Spleen (tissue), 11 donors: ENCODE measurements around the gene TUBB1. TPM values are rescaled to one million over a fixed set of nuclear protein-coding genes. Genes with fewer than 3 reads are reported as not detected.

Source experiments
- DNase-seq: peaks from one replicate; pipeline ENCODE4 v3.0.0-alpha.2; 2020
- H3K27ac ChIP-seq, 8 donors: fragments of 200-600 bp; sonication (generic) in 7 of 8; 1 replicate in 4 of 8; 2 replicates in 4 of 8; pipeline versions ENCODE4 v1.5.0 to v1.8.0; 2016 to 2021; ENCODE audit warnings: inconsistent platforms in 4 of 8, mild to moderate bottlenecking in 4 of 8, moderate library complexity in 1 of 8
- H3K27me3 ChIP-seq, 7 donors: fragments of 200-600 bp; sonication (generic) in 6 of 7; replicated peaks in 1 of 7; 1 replicate in 4 of 7; 2 replicates in 3 of 7; pipeline versions ENCODE4 v1.5.0 to v1.8.0; 2016 to 2021; ENCODE audit warnings: inconsistent platforms in 3 of 7, mild to moderate bottlenecking in 1 of 7
- H3K36me3 ChIP-seq, 6 donors: fragments of 200-600 bp; sonication (generic) in 5 of 6; 1 replicate in 4 of 6; 2 replicates in 2 of 6; pipeline versions ENCODE4 v1.5.0 to v1.8.0; 2016 to 2021; ENCODE audit warnings: inconsistent platforms in 2 of 6
- H3K4me1 ChIP-seq, 6 donors: fragments of 200-600 bp; sonication (generic) in 5 of 6; 1 replicate in 3 of 6; 2 replicates in 3 of 6; pipeline versions ENCODE4 v1.5.0 to v1.8.0; 2016 to 2021; ENCODE audit warnings: inconsistent platforms in 3 of 6
- H3K4me3 ChIP-seq, 8 donors: fragments of 200-600 bp; sonication (generic) in 7 of 8; 1 replicate in 4 of 8; 2 replicates in 4 of 8; pipeline versions ENCODE4 v1.5.0 to v1.8.0; 2016 to 2021; ENCODE audit warnings: inconsistent platforms in 4 of 8, mild to moderate bottlenecking in 4 of 8, moderate library complexity in 2 of 8
- H3K9me3 ChIP-seq, 8 donors: fragments of 200-600 bp; sonication (generic) in 7 of 8; 1 replicate in 4 of 8; 2 replicates in 4 of 8; pipeline versions ENCODE4 v1.5.0 to v1.8.0; 2016 to 2021; ENCODE audit warnings: inconsistent platforms in 4 of 8
- POLR2A ChIP-seq, 3 donors: fragments of 450-650 bp; IDR thresholded peaks; one replicate each; pipeline ENCODE4 v1.5.1; 2017; ENCODE audit warnings: antibody characterized with exemption in 3 of 3, mild to moderate bottlenecking in 1 of 3
- POLR2AphosphoS5 ChIP-seq, 3 donors: sonication (generic); formaldehyde crosslinking; IDR thresholded peaks; one replicate each; pipeline ENCODE4 v1.5.1; 2017; ENCODE audit warnings: antibody characterized with exemption in 3 of 3
- WGBS, 5 donors: extraction: QIAGEN DNeasy Blood & Tissue Kit in 3 of 5; methylation state at CpG; one replicate each; pipeline versions ENCODE4 v1.1.5 to v1.1.7; 2013 to 2018; 5-methylcytosine and 5-hydroxymethylcytosine counted together
- intact Hi-C: fragments of 100-400 bp; cut with DNase I; formaldehyde crosslinking; loops from one replicate; pipeline ENCODE4 v1.15.0; 2023; ENCODE audit warnings: low total_unique reads
- polyA plus RNA-seq, 3 donors: library from polyadenylated mRNA; stranded (reverse); fragments of 200-250 nt; gene quantifications; one replicate each; pipeline ENCODE4 v1.2.1, GENCODE V29; 2013
- total RNA-seq, 7 donors: library from RNA; depleted of rRNA in 3 of 7; stranded (reverse); fragments of >200 nt in 3 of 7; fragmentation: NEBNext Ultra II Directional in 4 of 7; extraction: Animal tissue kit (Norgen Biotek cat#: 25700) in 4 of 7; gene quantifications; one replicate each; pipeline versions ENCODE4 v1.1.0 to v1.2.1, GENCODE V29; 2016 to 2021
- TF ChIP-seq, protein P1 (sequence below), 11 experiments: fragments of 200-600 bp in 7 of 11; fragments of 450-650 bp in 4 of 11; sonication (generic) in 4 of 11; IDR thresholded peaks in 8 of 11; conservative IDR thresholded peaks in 3 of 11; 1 replicate in 7 of 11; 2 replicates in 4 of 11; pipeline versions ENCODE4 v1.4.0 to v1.8.0; 2016 to 2021; ENCODE audit warnings: antibody characterized with exemption in 11 of 11, inconsistent platforms in 4 of 11, mild to moderate bottlenecking in 1 of 11
- donor health status: healthy with polysubstance abuse.
- donor health status: DM: no; HTN: no; CAD: no; lungs with moderate emphysema.
- donor health status: DM: no; HTN: no; CAD: no.
- donor health status: Bipolar disorder and iron deficiency.
- donor health status: healthy.
- donor health status: DM: no; HTN: no; CAD: no.
- donor health status: DM: yes; HTN: yes; CAD: no.

The TUBB1 gene
- total and polyA plus RNA-seq, 10 donors = 0.63 to 34.3 (median 19.7) TPM

DNA sequence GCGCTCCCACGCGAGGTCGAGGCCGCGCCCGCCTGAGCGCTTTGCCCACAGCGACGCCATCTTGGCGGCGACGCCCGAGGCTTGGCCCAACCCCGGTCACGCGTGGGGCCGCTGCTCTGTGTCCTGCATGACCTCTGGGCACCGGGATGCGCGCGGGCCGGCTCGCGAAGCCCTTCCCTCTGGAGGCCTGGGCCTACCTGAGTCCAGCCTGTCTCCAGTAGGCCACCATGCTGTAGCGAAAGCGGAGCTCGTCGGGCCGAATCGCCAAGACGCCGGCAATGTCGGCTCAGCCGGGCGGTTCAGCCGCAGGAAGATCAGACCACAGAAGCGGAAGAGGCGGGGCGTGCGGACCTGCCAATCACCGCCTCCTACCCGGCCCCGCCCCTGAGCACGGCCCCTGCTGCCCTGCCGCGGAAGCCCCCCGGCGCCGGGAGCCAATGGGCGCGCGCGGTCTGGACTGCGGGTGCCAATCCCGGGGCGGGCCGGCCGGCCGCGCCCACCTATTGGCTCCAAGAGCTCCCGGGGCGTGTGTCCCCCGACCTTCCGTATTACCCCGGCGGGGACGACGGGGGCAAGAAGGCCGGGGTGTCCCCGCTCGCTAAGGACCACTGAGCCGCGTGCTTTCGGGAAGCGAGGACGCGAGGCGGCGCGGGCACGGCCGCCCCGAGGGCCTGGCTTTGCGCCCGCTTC, 12.9 kb downstream of the TUBB1 start, which contains the start of gene ATP5F1E:
TSS of gene ATP5F1E (minus strand) at position 313 of the 690 bp plus-strand sequence. CDS start at position 229, 84 bp downstream.
- no peaks in the 10 kb centered on the region for H3K27me3 ChIP-seq
- peak within 1 kb of the TSS; percentile 89 to 96 (median 92) for H3K27ac ChIP-seq
- 0 to 1% (median 0%) methylated on average over 44 to 86 of the region's 86 CpGs for WGBS, 5 donors
- H3K4me1 ChIP-seq = peaks cover 31 to 65% (median 54%) of the 10 kb centered on the region in 6 donors
- H3K4me3 ChIP-seq = peak within 1 kb of the TSS; percentile 62 to 97 (median 86)
- H3K9me3 ChIP-seq = no peaks in the 10 kb centered on the region
- H3K36me3 ChIP-seq = peaks cover 7 to 70% (median 52%) of the 10 kb centered on the region in 6 donors
- intact Hi-C loops = loop anchor here (10.0 kb wide), 1 partner anchor 47 kb away; the partner anchor contains the start of gene NELFCD
- TF ChIP-seq, protein P1, sequence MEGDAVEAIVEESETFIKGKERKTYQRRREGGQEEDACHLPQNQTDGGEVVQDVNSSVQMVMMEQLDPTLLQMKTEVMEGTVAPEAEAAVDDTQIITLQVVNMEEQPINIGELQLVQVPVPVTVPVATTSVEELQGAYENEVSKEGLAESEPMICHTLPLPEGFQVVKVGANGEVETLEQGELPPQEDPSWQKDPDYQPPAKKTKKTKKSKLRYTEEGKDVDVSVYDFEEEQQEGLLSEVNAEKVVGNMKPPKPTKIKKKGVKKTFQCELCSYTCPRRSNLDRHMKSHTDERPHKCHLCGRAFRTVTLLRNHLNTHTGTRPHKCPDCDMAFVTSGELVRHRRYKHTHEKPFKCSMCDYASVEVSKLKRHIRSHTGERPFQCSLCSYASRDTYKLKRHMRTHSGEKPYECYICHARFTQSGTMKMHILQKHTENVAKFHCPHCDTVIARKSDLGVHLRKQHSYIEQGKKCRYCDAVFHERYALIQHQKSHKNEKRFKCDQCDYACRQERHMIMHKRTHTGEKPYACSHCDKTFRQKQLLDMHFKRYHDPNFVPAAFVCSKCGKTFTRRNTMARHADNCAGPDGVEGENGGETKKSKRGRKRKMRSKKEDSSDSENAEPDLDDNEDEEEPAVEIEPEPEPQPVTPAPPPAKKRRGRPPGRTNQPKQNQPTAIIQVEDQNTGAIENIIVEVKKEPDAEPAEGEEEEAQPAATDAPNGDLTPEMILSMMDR (IDR thresholded peaks at IDR 0.05 in 8 of 11, conservative IDR thresholded peaks at IDR 0.05 in 3 of 11) = no peak
- TF ChIP-seq POLR2AphosphoS5 (IDR thresholded peaks at IDR 0.05) = peak; percentile 98 to 99 (median 98)
- TF ChIP-seq POLR2A (IDR thresholded peaks at IDR 0.05) = peak; percentile 72 to 90 (median 85)
- DNase-seq = peak; percentile 98

DNA sequence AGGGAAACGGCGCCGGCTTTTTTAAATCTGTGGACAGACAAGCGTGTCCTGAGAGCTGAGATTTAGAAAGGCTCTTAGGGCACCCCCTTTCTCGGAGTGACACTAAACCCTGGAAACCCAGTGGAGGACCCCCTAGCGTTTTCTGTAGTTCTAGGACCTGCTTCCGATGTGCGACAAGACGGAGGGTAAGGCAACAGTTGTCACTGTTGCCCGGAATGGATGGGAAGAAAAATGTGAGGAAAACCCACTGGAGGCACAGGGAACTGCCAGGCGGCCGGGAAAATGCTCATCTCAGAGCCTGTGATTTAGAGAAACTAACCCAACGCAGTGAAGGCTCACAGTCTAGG, 13.5 kb downstream of the TUBB1 start:
- peak overlapping the region; percentile 62 to 97 (median 86) for H3K4me3 ChIP-seq
- TF ChIP-seq, protein P1 (IDR thresholded peaks at IDR 0.05 in 8 of 11, conservative IDR thresholded peaks at IDR 0.05 in 3 of 11) = peak in 4 of 11 experiments; percentile 10 to 21 (median 13)
- no peak for TF ChIP-seq POLR2AphosphoS5 (IDR thresholded peaks at IDR 0.05)
- no peak for TF ChIP-seq POLR2A (IDR thresholded peaks at IDR 0.05)
- H3K9me3 ChIP-seq = no peaks in the 10 kb centered on the region
- H3K36me3 ChIP-seq = peaks cover 7 to 70% (median 53%) of the 10 kb centered on the region in 6 donors
- H3K27ac ChIP-seq = peak overlapping the region; percentile 36 to 96 (median 91)
- DNase-seq = no peak
- H3K27me3 ChIP-seq = no peaks in the 10 kb centered on the region
- intact Hi-C loops = loop anchor here (10.0 kb wide), 1 partner anchor 48 kb away; the partner anchor contains the start of gene NELFCD
- WGBS, 5 donors = 2 to 7% (median 3%) methylated on average over 12 to 13 of the region's 13 CpGs
- peaks cover 31 to 65% (median 49%) of the 10 kb centered on the region in 6 donors for H3K4me1 ChIP-seq

DNA sequence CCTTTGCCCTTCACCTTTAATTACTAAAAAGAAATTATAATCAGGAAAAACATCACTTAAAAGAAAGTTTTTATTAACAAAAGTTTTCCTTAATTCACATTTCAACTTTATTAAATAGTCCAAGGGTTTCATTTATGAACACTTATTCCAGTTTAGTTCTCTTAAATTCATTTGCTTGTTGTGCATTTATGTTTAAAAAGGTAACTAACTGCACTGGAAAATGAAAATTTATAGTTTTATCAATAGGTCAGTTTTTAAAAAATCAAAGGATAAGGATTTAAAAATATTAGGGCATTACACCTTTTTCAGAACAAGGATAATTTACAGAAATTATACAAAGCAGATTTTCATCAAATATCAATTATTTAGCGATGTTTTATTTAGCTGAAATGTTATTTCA, 13.9 kb downstream of the TUBB1 start:
- TF ChIP-seq POLR2AphosphoS5 (IDR thresholded peaks at IDR 0.05) = no peak
- TF ChIP-seq POLR2A (IDR thresholded peaks at IDR 0.05) = no peak
- TF ChIP-seq, protein P1 (IDR thresholded peaks at IDR 0.05 in 8 of 11, conservative IDR thresholded peaks at IDR 0.05 in 3 of 11) = no peak
- Histone ChIP-seq H3K4me1 (peaks cover 31 to 65% (median 45%) of the 10 kb centered on the region in 6 donors), H3K27ac (peak overlapping the region in 7 of 8 donors; percentile 89 to 96 (median 91)), H3K9me3 (no peaks in the 10 kb centered on the region), H3K4me3 (peak overlapping the region in 7 of 8 donors; percentile 62 to 97 (median 85)), H3K36me3 (peaks cover 7 to 70% (median 54%) of the 10 kb centered on the region in 6 donors), H3K27me3 (no peaks in the 10 kb centered on the region)
- 96 to 100% (median 98%) methylated on average over 1 of the region's 1 CpG for WGBS, 5 donors
- intact Hi-C loops = loop anchor here (10.0 kb wide), 1 partner anchor 48 kb away; the partner anchor contains the start of gene NELFCD
- DNase-seq = no peak

DNA sequence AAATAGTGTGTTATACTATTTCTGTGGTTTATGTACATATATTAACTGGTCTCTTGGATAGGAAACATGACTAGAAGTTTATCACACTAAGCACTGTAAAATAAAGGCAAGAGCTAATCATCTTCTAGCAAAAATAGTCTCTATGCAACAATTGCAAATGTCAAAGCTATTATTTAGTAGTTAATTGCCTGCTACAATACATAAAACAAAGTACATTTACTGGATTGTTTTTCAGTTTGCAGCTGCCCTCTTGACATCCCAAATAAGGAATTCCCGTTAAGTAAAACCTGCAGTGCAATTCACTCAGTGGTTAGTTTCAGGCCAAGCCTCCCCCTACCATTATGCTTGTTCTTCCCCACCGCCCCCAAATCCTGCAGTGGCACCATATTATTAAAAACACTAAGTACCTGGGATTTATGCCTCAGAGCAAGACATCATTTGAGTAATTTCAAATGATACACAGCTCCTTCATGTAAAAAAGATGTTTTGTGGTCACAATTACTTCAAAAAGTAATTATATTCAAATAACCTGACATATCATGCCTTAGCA, 14.5 kb downstream of the TUBB1 start:
- H3K27ac ChIP-seq = no peak overlapping the region
- intact Hi-C loops = loop anchor here (10.0 kb wide), 1 partner anchor 49 kb away; the partner anchor contains the start of gene NELFCD
- peaks cover 28 to 65% (median 44%) of the 10 kb centered on the region in 6 donors for H3K4me1 ChIP-seq
- no peak for DNase-seq
- no peak for TF ChIP-seq POLR2A (IDR thresholded peaks at IDR 0.05)
- TF ChIP-seq, protein P1 (IDR thresholded peaks at IDR 0.05 in 8 of 11, conservative IDR thresholded peaks at IDR 0.05 in 3 of 11) = no peak
- no peak for TF ChIP-seq POLR2AphosphoS5 (IDR thresholded peaks at IDR 0.05)
- no peak overlapping the region for H3K4me3 ChIP-seq
- 88 to 100% (median 95%) methylated on average over 2 of the region's 2 CpGs for WGBS, 5 donors
- H3K9me3 ChIP-seq = no peaks in the 10 kb centered on the region
- H3K27me3 ChIP-seq = no peaks in the 10 kb centered on the region
- peaks cover 7 to 67% (median 53%) of the 10 kb centered on the region in 6 donors for H3K36me3 ChIP-seq
